GM23338 (cell line): Measurements from ENCODE around the gene NEDD4. TPM values are rescaled to one million over a fixed set of nuclear protein-coding genes. Genes with fewer than 3 reads are reported as not detected.

Source experiments
- ATAC-seq: fragments of 200-7000 bp; cut with Tn5 transposase; 3 replicates; pipeline ENCODE4 v1.9.1; 2020
- DNase-seq: peaks from one replicate; pipeline ENCODE4 v3.0.0-alpha.2; 2015; ENCODE audit warnings: low spot score
- H2AFZ ChIP-seq: fragments of 200-600 bp; sonication (generic); 2 replicates; pipeline ENCODE4 v1.8.0; 2016; ENCODE audit warnings: antibody characterized with exemption, mild to moderate bottlenecking, moderate library complexity
- H3F3A ChIP-seq: fragments of 200-600 bp; sonication (generic); replicated peaks from 2 replicates; pipeline ENCODE4 v1.8.0; 2017; ENCODE audit warnings: antibody characterized with exemption, mixed run types, low read depth
- H3K27ac ChIP-seq: fragments of 200-600 bp; sonication (generic); 2 replicates; pipeline ENCODE4 v1.6.1; 2016; ENCODE audit warnings: low read depth
- H3K27me3 ChIP-seq: fragments of 200-600 bp; sonication (generic); 2 replicates; pipeline ENCODE4 v1.8.0; 2016; ENCODE audit warnings: mild to moderate bottlenecking, mixed run types, moderate library complexity; ENCODE audit not compliant: insufficient read depth
- H3K36me3 ChIP-seq: fragments of 200-600 bp; sonication (generic); 2 replicates; pipeline ENCODE4 v1.8.0; 2016; ENCODE audit warnings: mild to moderate bottlenecking; ENCODE audit not compliant: insufficient read depth
- H3K4me1 ChIP-seq: fragments of 200-600 bp; sonication (generic); 2 replicates; pipeline ENCODE4 v1.8.0; 2016; ENCODE audit warnings: mild to moderate bottlenecking, moderate library complexity; ENCODE audit not compliant: insufficient read depth
- H3K4me2 ChIP-seq: fragments of 200-600 bp; sonication (generic); 2 replicates; pipeline ENCODE4 v1.7.1; 2017; ENCODE audit warnings: mixed run types
- H3K4me3 ChIP-seq: fragments of 200-600 bp; sonication (generic); 2 replicates; pipeline ENCODE4 v1.6.1; 2016; ENCODE audit warnings: mixed run types
- H3K79me2 ChIP-seq: fragments of 200-600 bp; sonication (generic); replicated peaks from 2 replicates; pipeline ENCODE4 v1.8.0; 2017; ENCODE audit warnings: mild to moderate bottlenecking; ENCODE audit not compliant: insufficient read depth
- H3K9me2 ChIP-seq: fragments of 200-600 bp; sonication (generic); 2 replicates; pipeline ENCODE4 v1.8.0; 2017; ENCODE audit not compliant: insufficient read depth
- H4K20me1 ChIP-seq: fragments of 200-600 bp; sonication (generic); replicated peaks from 2 replicates; pipeline ENCODE4 v1.8.0; 2017; ENCODE audit warnings: mild to moderate bottlenecking; ENCODE audit not compliant: insufficient read depth
- H3K27ac Mint-ChIP-seq: 2 replicates; pipeline ENCODE4 v1.8.0; 2020; ENCODE audit warnings: inconsistent platforms, mild to moderate bottlenecking, moderate library complexity, mixed read lengths
- H3K27me3 Mint-ChIP-seq: 3 replicates; pipeline ENCODE4 v1.8.0; 2022; ENCODE audit warnings: low read depth, mild to moderate bottlenecking, moderate library complexity, mixed read lengths, inconsistent platforms; ENCODE audit not compliant: insufficient read depth, poor library complexity
- H3K36me3 Mint-ChIP-seq: 3 replicates; pipeline ENCODE4 v1.8.0; 2021; ENCODE audit warnings: low read depth, mild to moderate bottlenecking, inconsistent platforms, moderate library complexity, mixed read lengths
- H3K4me1 Mint-ChIP-seq: 3 replicates; pipeline ENCODE4 v1.8.0; 2020; ENCODE audit warnings: mild to moderate bottlenecking, inconsistent platforms, mixed read lengths
- H3K4me3 Mint-ChIP-seq: 3 replicates; pipeline ENCODE4 v1.8.0; 2021; ENCODE audit warnings: moderate library complexity, mild to moderate bottlenecking, inconsistent platforms, mixed read lengths
- H3K9me3 Mint-ChIP-seq: 3 replicates; pipeline ENCODE4 v1.8.0; 2020; ENCODE audit warnings: moderate library complexity, mild to moderate bottlenecking, inconsistent platforms, mixed read lengths
- CREB1 ChIP-seq: fragments of 250-450 bp; sonication (Bioruptor Pico); IDR thresholded peaks from 2 replicates; pipeline ENCODE4 v1.5.0; 2020; ENCODE audit warnings: low read depth, mild to moderate bottlenecking, moderate library complexity
- ETS1 ChIP-seq: IDR thresholded peaks from 2 replicates; pipeline ENCODE4 v1.6.1; 2016; ENCODE audit warnings: antibody characterized with exemption
- EZH2 ChIP-seq: fragments of 200-600 bp; sonication (generic); IDR thresholded peaks from one replicate; pipeline ENCODE4 v1.8.0; 2017; ENCODE audit warnings: antibody characterized with exemption, mild to moderate bottlenecking, low read depth; ENCODE audit not compliant: unreplicated experiment
- EZH2phosphoT487 ChIP-seq: fragments of 200-600 bp; sonication (generic); IDR thresholded peaks from one replicate; pipeline ENCODE4 v1.8.1; 2018; ENCODE audit warnings: antibody characterized with exemption; ENCODE audit not compliant: unreplicated experiment
- JUNB ChIP-seq: IDR thresholded peaks from one replicate; pipeline ENCODE4 v1.6.1; 2016; ENCODE audit warnings: antibody characterized with exemption; ENCODE audit not compliant: unreplicated experiment
- NANOG ChIP-seq: IDR thresholded peaks from 2 replicates; pipeline ENCODE4 v1.6.1; 2016; ENCODE audit warnings: antibody characterized with exemption, borderline replicate concordance
- POLR2AphosphoS5 ChIP-seq: IDR thresholded peaks from 2 replicates; pipeline ENCODE4 v1.6.1; 2016; ENCODE audit warnings: antibody characterized with exemption, low read depth
- STAT1 ChIP-seq: IDR thresholded peaks from one replicate; pipeline ENCODE4 v1.6.1; 2016; ENCODE audit warnings: antibody characterized with exemption; ENCODE audit not compliant: unreplicated experiment
- ZNF114 ChIP-seq: fragments of 250-450 bp; sonication (Bioruptor Pico); IDR thresholded peaks from 2 replicates; pipeline ENCODE4 v1.5.0; 2020; ENCODE audit warnings: mild to moderate bottlenecking, moderate library complexity
- ZNF331 ChIP-seq: fragments of 250-450 bp; sonication (Bioruptor Pico); IDR thresholded peaks from 2 replicates; pipeline ENCODE4 v1.5.0; 2020; ENCODE audit warnings: low read depth, mild to moderate bottlenecking, moderate library complexity
- polyA plus RNA-seq: library from polyadenylated mRNA; unstranded; fragments of >200 nt; fragmentation: Nextera tagmentation; extraction: Ambion mirVana; gene quantifications from 2 replicates; pipeline ENCODE4 v1.2.1, GENCODE V29; 2016
- total RNA-seq: library from RNA; depleted of rRNA; stranded (reverse); fragments of >200 nt; shearing (Covaris generic); gene quantifications from 2 replicates; pipeline ENCODE4 v1.2.3, GENCODE V29; 2014
- TF ChIP-seq, protein P1 (sequence below): IDR thresholded peaks from one replicate; pipeline ENCODE4 v1.6.1; 2018; ENCODE audit warnings: antibody characterized with exemption; ENCODE audit not compliant: unreplicated experiment
- TF ChIP-seq, protein P2 (sequence below), 2 experiments: fragments of 200-600 bp in 1 of 2; sonication (generic) in 1 of 2; conservative IDR thresholded peaks; 2 replicates each; pipeline versions ENCODE4 v1.5.1 to v1.6.1; 2016 to 2017; ENCODE audit warnings: antibody characterized with exemption in 2 of 2, low read depth in 2 of 2, mild to moderate bottlenecking in 2 of 2, moderate library complexity in 1 of 2
- TF ChIP-seq, protein P3 (sequence below): fragments of 250-450 bp; sonication (Bioruptor Pico); IDR thresholded peaks from 2 replicates; pipeline ENCODE4 v1.5.0; 2020; ENCODE audit warnings: mild to moderate bottlenecking, moderate library complexity

Gene NEDD4
- total and polyA plus RNA-seq, 2 experiments from 2014 or later, result 2.1 to 7.2 TPM

- no peaks in the 10 kb centered on the region for H3F3A ChIP-seq
- H3K9me2 ChIP-seq, result no peaks in the 10 kb centered on the region
- no peak overlapping the region for H3K4me2 ChIP-seq
- no peak overlapping the region for H3K27ac ChIP-seq
- DNase-seq (no peak), ATAC-seq (no peak)
- H3K27me3 ChIP-seq, result no peaks in the 10 kb centered on the region
- Mint-ChIP-seq H3K27ac (no peak overlapping the region), H3K4me3 (no peak overlapping the region), H3K36me3 (no peaks in the 10 kb centered on the region), H3K9me3 (no peaks in the 10 kb centered on the region), H3K4me1 (no peaks in the 10 kb centered on the region), H3K27me3 (peaks cover 3% of the 10 kb centered on the region)
- no peak overlapping the region for H2AFZ ChIP-seq
- TF ChIP-seq, protein P1, sequence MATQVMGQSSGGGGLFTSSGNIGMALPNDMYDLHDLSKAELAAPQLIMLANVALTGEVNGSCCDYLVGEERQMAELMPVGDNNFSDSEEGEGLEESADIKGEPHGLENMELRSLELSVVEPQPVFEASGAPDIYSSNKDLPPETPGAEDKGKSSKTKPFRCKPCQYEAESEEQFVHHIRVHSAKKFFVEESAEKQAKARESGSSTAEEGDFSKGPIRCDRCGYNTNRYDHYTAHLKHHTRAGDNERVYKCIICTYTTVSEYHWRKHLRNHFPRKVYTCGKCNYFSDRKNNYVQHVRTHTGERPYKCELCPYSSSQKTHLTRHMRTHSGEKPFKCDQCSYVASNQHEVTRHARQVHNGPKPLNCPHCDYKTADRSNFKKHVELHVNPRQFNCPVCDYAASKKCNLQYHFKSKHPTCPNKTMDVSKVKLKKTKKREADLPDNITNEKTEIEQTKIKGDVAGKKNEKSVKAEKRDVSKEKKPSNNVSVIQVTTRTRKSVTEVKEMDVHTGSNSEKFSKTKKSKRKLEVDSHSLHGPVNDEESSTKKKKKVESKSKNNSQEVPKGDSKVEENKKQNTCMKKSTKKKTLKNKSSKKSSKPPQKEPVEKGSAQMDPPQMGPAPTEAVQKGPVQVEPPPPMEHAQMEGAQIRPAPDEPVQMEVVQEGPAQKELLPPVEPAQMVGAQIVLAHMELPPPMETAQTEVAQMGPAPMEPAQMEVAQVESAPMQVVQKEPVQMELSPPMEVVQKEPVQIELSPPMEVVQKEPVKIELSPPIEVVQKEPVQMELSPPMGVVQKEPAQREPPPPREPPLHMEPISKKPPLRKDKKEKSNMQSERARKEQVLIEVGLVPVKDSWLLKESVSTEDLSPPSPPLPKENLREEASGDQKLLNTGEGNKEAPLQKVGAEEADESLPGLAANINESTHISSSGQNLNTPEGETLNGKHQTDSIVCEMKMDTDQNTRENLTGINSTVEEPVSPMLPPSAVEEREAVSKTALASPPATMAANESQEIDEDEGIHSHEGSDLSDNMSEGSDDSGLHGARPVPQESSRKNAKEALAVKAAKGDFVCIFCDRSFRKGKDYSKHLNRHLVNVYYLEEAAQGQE, result no peak
- no peak for TF ChIP-seq EZH2
- no peak for TF ChIP-seq ZNF114 (CRISPR knock-in tag)
- TF ChIP-seq NANOG, result no peak
- TF ChIP-seq JUNB, result no peak
- TF ChIP-seq, protein P2, sequence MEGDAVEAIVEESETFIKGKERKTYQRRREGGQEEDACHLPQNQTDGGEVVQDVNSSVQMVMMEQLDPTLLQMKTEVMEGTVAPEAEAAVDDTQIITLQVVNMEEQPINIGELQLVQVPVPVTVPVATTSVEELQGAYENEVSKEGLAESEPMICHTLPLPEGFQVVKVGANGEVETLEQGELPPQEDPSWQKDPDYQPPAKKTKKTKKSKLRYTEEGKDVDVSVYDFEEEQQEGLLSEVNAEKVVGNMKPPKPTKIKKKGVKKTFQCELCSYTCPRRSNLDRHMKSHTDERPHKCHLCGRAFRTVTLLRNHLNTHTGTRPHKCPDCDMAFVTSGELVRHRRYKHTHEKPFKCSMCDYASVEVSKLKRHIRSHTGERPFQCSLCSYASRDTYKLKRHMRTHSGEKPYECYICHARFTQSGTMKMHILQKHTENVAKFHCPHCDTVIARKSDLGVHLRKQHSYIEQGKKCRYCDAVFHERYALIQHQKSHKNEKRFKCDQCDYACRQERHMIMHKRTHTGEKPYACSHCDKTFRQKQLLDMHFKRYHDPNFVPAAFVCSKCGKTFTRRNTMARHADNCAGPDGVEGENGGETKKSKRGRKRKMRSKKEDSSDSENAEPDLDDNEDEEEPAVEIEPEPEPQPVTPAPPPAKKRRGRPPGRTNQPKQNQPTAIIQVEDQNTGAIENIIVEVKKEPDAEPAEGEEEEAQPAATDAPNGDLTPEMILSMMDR (conservative IDR thresholded peaks at IDR 0.05; ENCODE audit: low read depth in 2 of 2), result no peak
- TF ChIP-seq POLR2AphosphoS5, result no peak
- TF ChIP-seq CREB1 (CRISPR knock-in tag), result no peak
- TF ChIP-seq ETS1, result no peak
- TF ChIP-seq, protein P3, sequence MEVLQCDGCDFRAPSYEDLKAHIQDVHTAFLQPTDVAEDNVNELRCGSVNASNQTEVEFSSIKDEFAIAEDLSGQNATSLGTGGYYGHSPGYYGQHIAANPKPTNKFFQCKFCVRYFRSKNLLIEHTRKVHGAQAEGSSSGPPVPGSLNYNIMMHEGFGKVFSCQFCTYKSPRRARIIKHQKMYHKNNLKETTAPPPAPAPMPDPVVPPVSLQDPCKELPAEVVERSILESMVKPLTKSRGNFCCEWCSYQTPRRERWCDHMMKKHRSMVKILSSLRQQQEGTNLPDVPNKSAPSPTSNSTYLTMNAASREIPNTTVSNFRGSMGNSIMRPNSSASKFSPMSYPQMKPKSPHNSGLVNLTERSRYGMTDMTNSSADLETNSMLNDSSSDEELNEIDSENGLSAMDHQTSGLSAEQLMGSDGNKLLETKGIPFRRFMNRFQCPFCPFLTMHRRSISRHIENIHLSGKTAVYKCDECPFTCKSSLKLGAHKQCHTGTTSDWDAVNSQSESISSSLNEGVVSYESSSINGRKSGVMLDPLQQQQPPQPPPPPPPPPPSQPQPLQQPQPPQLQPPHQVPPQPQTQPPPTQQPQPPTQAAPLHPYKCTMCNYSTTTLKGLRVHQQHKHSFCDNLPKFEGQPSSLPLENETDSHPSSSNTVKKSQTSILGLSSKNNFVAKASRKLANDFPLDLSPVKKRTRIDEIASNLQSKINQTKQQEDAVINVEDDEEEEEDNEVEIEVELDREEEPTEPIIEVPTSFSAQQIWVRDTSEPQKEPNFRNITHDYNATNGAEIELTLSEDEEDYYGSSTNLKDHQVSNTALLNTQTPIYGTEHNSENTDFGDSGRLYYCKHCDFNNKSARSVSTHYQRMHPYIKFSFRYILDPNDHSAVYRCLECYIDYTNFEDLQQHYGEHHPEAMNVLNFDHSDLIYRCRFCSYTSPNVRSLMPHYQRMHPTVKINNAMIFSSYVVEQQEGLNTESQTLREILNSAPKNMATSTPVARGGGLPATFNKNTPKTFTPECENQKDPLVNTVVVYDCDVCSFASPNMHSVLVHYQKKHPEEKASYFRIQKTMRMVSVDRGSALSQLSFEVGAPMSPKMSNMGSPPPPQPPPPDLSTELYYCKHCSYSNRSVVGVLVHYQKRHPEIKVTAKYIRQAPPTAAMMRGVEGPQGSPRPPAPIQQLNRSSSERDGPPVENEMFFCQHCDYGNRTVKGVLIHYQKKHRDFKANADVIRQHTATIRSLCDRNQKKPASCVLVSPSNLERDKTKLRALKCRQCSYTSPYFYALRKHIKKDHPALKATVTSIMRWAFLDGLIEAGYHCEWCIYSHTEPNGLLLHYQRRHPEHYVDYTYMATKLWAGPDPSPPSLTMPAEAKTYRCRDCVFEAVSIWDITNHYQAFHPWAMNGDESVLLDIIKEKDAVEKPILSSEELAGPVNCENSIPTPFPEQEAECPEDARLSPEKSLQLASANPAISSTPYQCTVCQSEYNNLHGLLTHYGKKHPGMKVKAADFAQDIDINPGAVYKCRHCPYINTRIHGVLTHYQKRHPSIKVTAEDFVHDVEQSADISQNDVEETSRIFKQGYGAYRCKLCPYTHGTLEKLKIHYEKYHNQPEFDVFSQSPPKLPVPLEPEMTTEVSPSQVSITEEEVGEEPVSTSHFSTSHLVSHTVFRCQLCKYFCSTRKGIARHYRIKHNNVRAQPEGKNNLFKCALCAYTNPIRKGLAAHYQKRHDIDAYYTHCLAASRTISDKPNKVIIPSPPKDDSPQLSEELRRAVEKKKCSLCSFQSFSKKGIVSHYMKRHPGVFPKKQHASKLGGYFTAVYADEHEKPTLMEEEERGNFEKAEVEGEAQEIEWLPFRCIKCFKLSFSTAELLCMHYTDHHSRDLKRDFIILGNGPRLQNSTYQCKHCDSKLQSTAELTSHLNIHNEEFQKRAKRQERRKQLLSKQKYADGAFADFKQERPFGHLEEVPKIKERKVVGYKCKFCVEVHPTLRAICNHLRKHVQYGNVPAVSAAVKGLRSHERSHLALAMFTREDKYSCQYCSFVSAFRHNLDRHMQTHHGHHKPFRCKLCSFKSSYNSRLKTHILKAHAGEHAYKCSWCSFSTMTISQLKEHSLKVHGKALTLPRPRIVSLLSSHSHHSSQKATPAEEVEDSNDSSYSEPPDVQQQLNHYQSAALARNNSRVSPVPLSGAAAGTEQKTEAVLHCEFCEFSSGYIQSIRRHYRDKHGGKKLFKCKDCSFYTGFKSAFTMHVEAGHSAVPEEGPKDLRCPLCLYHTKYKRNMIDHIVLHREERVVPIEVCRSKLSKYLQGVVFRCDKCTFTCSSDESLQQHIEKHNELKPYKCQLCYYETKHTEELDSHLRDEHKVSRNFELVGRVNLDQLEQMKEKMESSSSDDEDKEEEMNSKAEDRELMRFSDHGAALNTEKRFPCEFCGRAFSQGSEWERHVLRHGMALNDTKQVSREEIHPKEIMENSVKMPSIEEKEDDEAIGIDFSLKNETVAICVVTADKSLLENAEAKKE (CRISPR knock-in tag), result no peak
- no peak for TF ChIP-seq EZH2phosphoT487
- no peak for TF ChIP-seq STAT1
- no peak for TF ChIP-seq ZNF331 (CRISPR knock-in tag)
- no peaks in the 10 kb centered on the region for H3K36me3 ChIP-seq
- no peaks in the 10 kb centered on the region for H4K20me1 ChIP-seq
- no peaks in the 10 kb centered on the region for H3K4me1 ChIP-seq
- no peaks in the 10 kb centered on the region for H3K79me2 ChIP-seq
- H3K4me3 ChIP-seq, result no peak overlapping the region
Observed at GRCh38 chr15:55859681-55860080, 133.7 kb downstream of the NEDD4 start.
